Testis (tissue), 3 donors: ENCODE measurements around the gene COMMD10. TPM values are rescaled to one million over a fixed set of nuclear protein-coding genes. Genes with fewer than 3 reads are reported as not detected.

Experiments used
- DNase-seq: peaks from one replicate; pipeline ENCODE4 v3.0.0-alpha.2; 2019
- H3K27ac ChIP-seq, 2 donors: fragments of 200-600 bp; sonication (generic); one replicate each; pipeline ENCODE4 v1.5.1; 2019
- H3K27me3 ChIP-seq: fragments of 200-600 bp; sonication (generic); one replicate; pipeline ENCODE4 v1.5.1; 2019
- H3K36me3 ChIP-seq: fragments of 200-600 bp; sonication (generic); one replicate; pipeline ENCODE4 v1.5.1; 2017; ENCODE audit warnings: low read depth; ENCODE audit errors: missing control alignments
- H3K4me1 ChIP-seq: fragments of 200-600 bp; sonication (generic); one replicate; pipeline ENCODE4 v1.5.1; 2019
- H3K4me3 ChIP-seq, 2 donors: fragments of 200-600 bp; sonication (generic); one replicate each; pipeline ENCODE4 v1.5.1; 2017 to 2019
- H3K9me3 ChIP-seq: fragments of 200-600 bp; sonication (generic); one replicate; pipeline ENCODE4 v1.5.1; 2017
- POLR2A ChIP-seq: fragments of 450-650 bp; IDR thresholded peaks from one replicate; pipeline ENCODE4 v1.6.1; 2017; ENCODE audit warnings: antibody characterized with exemption, mild to moderate bottlenecking, moderate library complexity
- WGBS, 2 donors: methylation state at CpG; one replicate each; pipeline ENCODE4 v1.1.5; 2018; 5-methylcytosine and 5-hydroxymethylcytosine counted together
- intact Hi-C: fragments of 100-400 bp; cut with DNase I; formaldehyde crosslinking; loops from one replicate; pipeline ENCODE4 v1.15.1; 2023; ENCODE audit warnings: low total_unique reads
- polyA plus RNA-seq: library from polyadenylated mRNA; stranded (reverse); fragments of 350-450 nt; fragmentation: Illumina TruSeq; extraction: RNeasy Lipid Tissue Mini Kit (QIAGEN cat#74804); gene quantifications from one replicate; pipeline ENCODE4 v1.2.3, GENCODE V29; 2014; ENCODE audit warnings: low read depth, low replicate concordance; ENCODE audit not compliant: insufficient read depth
- total RNA-seq, 2 donors: library from RNA; depleted of rRNA; stranded (reverse); fragments of >200 nt; gene quantifications; one replicate each; pipeline ENCODE4 v1.2.3, GENCODE V29; 2016
- TF ChIP-seq, protein P1 (sequence below), 3 experiments: fragments of 450-650 bp in 2 of 3; fragments of 200-600 bp in 1 of 3; sonication (generic) in 1 of 3; IDR thresholded peaks; one replicate each; pipeline ENCODE4 v1.5.1; 2016 to 2019; ENCODE audit warnings: antibody characterized with exemption in 3 of 3, mild to moderate bottlenecking in 2 of 3, moderate library complexity in 1 of 3

The COMMD10 gene
- total and polyA plus RNA-seq, 3 donors from 2014 or later = 16.6 to 36.1 (median 29.7) TPM

GRCh38 chr5:116256717-116257116, 171.9 kb downstream of the COMMD10 start:
- no peaks in the 10 kb centered on the region for H3K27me3 ChIP-seq
- TF ChIP-seq POLR2A = no peak
- TF ChIP-seq, protein P1, sequence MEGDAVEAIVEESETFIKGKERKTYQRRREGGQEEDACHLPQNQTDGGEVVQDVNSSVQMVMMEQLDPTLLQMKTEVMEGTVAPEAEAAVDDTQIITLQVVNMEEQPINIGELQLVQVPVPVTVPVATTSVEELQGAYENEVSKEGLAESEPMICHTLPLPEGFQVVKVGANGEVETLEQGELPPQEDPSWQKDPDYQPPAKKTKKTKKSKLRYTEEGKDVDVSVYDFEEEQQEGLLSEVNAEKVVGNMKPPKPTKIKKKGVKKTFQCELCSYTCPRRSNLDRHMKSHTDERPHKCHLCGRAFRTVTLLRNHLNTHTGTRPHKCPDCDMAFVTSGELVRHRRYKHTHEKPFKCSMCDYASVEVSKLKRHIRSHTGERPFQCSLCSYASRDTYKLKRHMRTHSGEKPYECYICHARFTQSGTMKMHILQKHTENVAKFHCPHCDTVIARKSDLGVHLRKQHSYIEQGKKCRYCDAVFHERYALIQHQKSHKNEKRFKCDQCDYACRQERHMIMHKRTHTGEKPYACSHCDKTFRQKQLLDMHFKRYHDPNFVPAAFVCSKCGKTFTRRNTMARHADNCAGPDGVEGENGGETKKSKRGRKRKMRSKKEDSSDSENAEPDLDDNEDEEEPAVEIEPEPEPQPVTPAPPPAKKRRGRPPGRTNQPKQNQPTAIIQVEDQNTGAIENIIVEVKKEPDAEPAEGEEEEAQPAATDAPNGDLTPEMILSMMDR (IDR thresholded peaks at IDR 0.05) = no peak
- H3K4me3 ChIP-seq = no peak overlapping the region
- intact Hi-C loops = no loop called here
- H3K36me3 ChIP-seq = no peaks in the 10 kb centered on the region
- no peaks in the 10 kb centered on the region for H3K4me1 ChIP-seq
- no peak for DNase-seq
- no peak overlapping the region for H3K27ac ChIP-seq
- WGBS, 2 donors = 90 to 95% methylated on average over 1 of the region's 1 CpG
- no peaks in the 10 kb centered on the region for H3K9me3 ChIP-seq

DNA sequence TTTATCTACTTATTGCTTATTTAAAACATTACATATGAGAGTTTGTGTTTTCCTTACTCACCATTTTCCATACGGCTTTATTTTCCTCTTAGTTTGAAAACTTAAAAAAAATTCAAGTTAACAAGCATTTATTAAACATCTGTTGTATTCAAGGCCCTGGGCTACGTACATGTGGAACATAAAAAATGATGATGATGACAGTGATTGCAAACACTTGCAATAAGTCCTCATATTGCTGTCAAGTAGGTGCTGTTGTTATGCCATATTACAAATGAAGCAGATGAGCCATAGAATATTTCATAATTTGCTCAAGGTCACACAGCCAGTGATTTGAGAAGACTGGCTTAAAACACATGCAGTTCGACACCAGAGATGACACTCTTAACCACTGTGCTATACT, 180.6 kb downstream of the COMMD10 start:
- WGBS, 2 donors = 90% methylated on average over 3 of the region's 3 CpGs
- no peaks in the 10 kb centered on the region for H3K4me1 ChIP-seq
- TF ChIP-seq, protein P1 (IDR thresholded peaks at IDR 0.05) = no peak
- TF ChIP-seq POLR2A = no peak
- no peaks in the 10 kb centered on the region for H3K36me3 ChIP-seq
- no peaks in the 10 kb centered on the region for H3K9me3 ChIP-seq
- no peak overlapping the region for H3K27ac ChIP-seq
- DNase-seq = no peak
- H3K27me3 ChIP-seq = no peaks in the 10 kb centered on the region
- H3K4me3 ChIP-seq = no peak overlapping the region
- intact Hi-C loops = no loop called here

GRCh38 chr5:116271446-116272025, 186.7 kb downstream of the COMMD10 start:
- H3K27me3 ChIP-seq = no peaks in the 10 kb centered on the region
- TF ChIP-seq, protein P1 (IDR thresholded peaks at IDR 0.05) = no peak
- no peak for TF ChIP-seq POLR2A
- H3K36me3 ChIP-seq = no peaks in the 10 kb centered on the region
- intact Hi-C loops = no loop called here
- H3K4me3 ChIP-seq = no peak overlapping the region
- no peaks in the 10 kb centered on the region for H3K9me3 ChIP-seq
- no peak overlapping the region for H3K27ac ChIP-seq
- DNase-seq = no peak
- no peaks in the 10 kb centered on the region for H3K4me1 ChIP-seq
- 91 to 96% methylated on average over 2 of the region's 2 CpGs for WGBS, 2 donors

DNA sequence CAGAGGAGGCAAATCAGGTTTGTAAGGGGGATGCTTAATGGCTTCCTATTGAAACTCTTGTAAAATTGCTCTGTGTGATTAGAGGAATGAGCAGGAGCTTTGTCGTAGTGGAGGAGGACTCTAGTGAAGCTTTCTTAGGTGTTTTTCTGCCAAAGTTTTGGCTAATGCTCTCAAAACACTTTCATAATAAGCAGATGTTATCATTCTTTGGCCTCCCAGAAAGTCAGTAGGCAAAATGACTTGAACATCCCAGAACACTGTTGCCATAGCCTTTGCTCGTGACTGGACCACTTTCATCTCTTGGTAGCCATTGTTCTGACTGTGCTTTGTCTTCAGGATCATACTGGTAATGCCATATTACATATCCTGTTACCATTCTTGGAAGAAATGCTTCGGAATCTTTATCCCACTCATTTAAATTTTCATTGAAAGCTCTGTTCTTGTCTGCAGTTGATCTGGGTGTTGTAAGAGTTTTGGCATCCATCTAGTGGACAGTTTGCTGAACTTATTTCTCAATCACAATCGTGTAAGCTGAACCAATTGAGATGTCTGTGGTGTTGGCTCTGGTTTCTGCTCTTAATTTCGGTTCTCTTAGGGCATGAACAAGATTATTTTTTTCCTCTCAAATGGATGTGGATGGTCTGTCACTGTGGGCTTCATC, 187.6 kb downstream of the COMMD10 start:
- Histone ChIP-seq H3K36me3 (no peaks in the 10 kb centered on the region), H3K27me3 (no peaks in the 10 kb centered on the region), H3K27ac (no peak overlapping the region), H3K9me3 (no peaks in the 10 kb centered on the region), H3K4me3 (no peak overlapping the region), H3K4me1 (no peaks in the 10 kb centered on the region)
- TF ChIP-seq POLR2A = no peak
- TF ChIP-seq, protein P1 (IDR thresholded peaks at IDR 0.05) = no peak
- DNase-seq = no peak
- WGBS, 2 donors = 78 to 81% methylated on average over 5 of the region's 5 CpGs
- intact Hi-C loops = no loop called here
